ES-I3 (cell line): ENCODE data around the gene ACVRL1.
A peak's percentile ranks its signal among the peaks of the same experiment; 100 is the strongest.

ENCODE experiments used
- H3K36me3 ChIP-seq: 2 replicates; pipeline ENCODE4 v1.6.1; 2013; ENCODE audit warnings: mild to moderate bottlenecking, low read length, control low read depth, moderate library complexity; ENCODE audit not compliant: insufficient read depth
- H3K4me1 ChIP-seq: 2 replicates; pipeline ENCODE4 v1.6.1; 2013; ENCODE audit warnings: mild to moderate bottlenecking, control low read depth, low read length; ENCODE audit not compliant: insufficient read depth
- H3K9ac ChIP-seq: 2 replicates; pipeline ENCODE4 v1.6.1; 2013; ENCODE audit warnings: low read depth, mild to moderate bottlenecking, low read length, moderate library complexity
- H3K9me3 ChIP-seq: 2 replicates; pipeline ENCODE4 v1.6.1; 2013; ENCODE audit warnings: mild to moderate bottlenecking, low read length, moderate library complexity; ENCODE audit not compliant: control insufficient read depth, insufficient read depth

ACVRL1 gene

GRCh38 chr12:51887476-51888315, 19.6 kb upstream of the ACVRL1 start, which contains the start of gene ANKRD33:
Gene ANKRD33, plus strand, starts transcription at chr12:51888103. Its CDS starts 84 bp downstream, at chr12:51888187.
- Histone ChIP-seq H3K9me3 (no peaks in the 10 kb centered on the region), H3K4me1 (no peaks in the 10 kb centered on the region; the same call in 1 of the 2 replicates), H3K9ac (peak within 1 kb of the TSS; percentile 74), H3K36me3 (no peaks in the 10 kb centered on the region)

GRCh38 chr12:51888316-51889215, 18.7 kb upstream of the ACVRL1 start:
- no peaks in the 10 kb centered on the region for H3K9me3 ChIP-seq
- no peaks in the 10 kb centered on the region; the same call in 1 of the 2 replicates for H3K4me1 ChIP-seq
- H3K9ac ChIP-seq, result peak overlapping the region; percentile 74; the same call in 1 of the 2 replicates
- no peaks in the 10 kb centered on the region for H3K36me3 ChIP-seq

- Histone ChIP-seq H3K36me3 (no peaks in the 10 kb centered on the region), H3K9ac (no peak overlapping the region), H3K4me1 (no peaks in the 10 kb centered on the region; the same call in 1 of the 2 replicates), H3K9me3 (no peaks in the 10 kb centered on the region)
These were observed 17.8 kb upstream of the ACVRL1 start for GRCh38 chr12:51889216-51890132.

- H3K9me3 ChIP-seq, result no peaks in the 10 kb centered on the region
- H3K4me1 ChIP-seq, result no peaks in the 10 kb centered on the region; the same call in 1 of the 2 replicates
- no peaks in the 10 kb centered on the region for H3K36me3 ChIP-seq
- no peak overlapping the region for H3K9ac ChIP-seq
These were observed 17.2 kb upstream of the ACVRL1 start for GRCh38 chr12:51890133-51890464.

- H3K9ac ChIP-seq, result no peak overlapping the region
- H3K9me3 ChIP-seq, result no peaks in the 10 kb centered on the region
- H3K4me1 ChIP-seq, result peaks cover 2% of the 10 kb centered on the region; the same call in 1 of the 2 replicates
- no peaks in the 10 kb centered on the region for H3K36me3 ChIP-seq
These were observed 16.7 kb upstream of the ACVRL1 start for GRCh38 chr12:51890511-51891171.

- no peaks in the 10 kb centered on the region for H3K36me3 ChIP-seq
- H3K9ac ChIP-seq, result no peak overlapping the region
- H3K9me3 ChIP-seq, result no peaks in the 10 kb centered on the region
- H3K4me1 ChIP-seq, result peaks cover 2% of the 10 kb centered on the region; the same call in 1 of the 2 replicates
These were observed 15.5 kb upstream of the ACVRL1 start for GRCh38 chr12:51891843-51892242.

- Histone ChIP-seq H3K4me1 (peaks cover 2% of the 10 kb centered on the region; the same call in 1 of the 2 replicates), H3K9ac (no peak overlapping the region), H3K36me3 (no peaks in the 10 kb centered on the region), H3K9me3 (no peaks in the 10 kb centered on the region)
These were observed 13.5 kb upstream of the ACVRL1 start for GRCh38 chr12:51893786-51894185.

GRCh38 chr12:51895378-51896135, 11.7 kb upstream of the ACVRL1 start:
- Histone ChIP-seq H3K9ac (no peak overlapping the region), H3K36me3 (no peaks in the 10 kb centered on the region), H3K9me3 (no peaks in the 10 kb centered on the region), H3K4me1 (peaks cover 2% of the 10 kb centered on the region; the same call in 1 of the 2 replicates)

GRCh38 chr12:51896236-51896635, 11.1 kb upstream of the ACVRL1 start:
- Histone ChIP-seq H3K9me3 (no peaks in the 10 kb centered on the region), H3K4me1 (peaks cover 2% of the 10 kb centered on the region; the same call in 1 of the 2 replicates), H3K9ac (no peak overlapping the region), H3K36me3 (no peaks in the 10 kb centered on the region)

- no peak overlapping the region for H3K9ac ChIP-seq
- no peaks in the 10 kb centered on the region for H3K36me3 ChIP-seq
- H3K4me1 ChIP-seq, result peaks cover 2% of the 10 kb centered on the region; the same call in 1 of the 2 replicates
- no peaks in the 10 kb centered on the region for H3K9me3 ChIP-seq
These were observed 10.1 kb upstream of the ACVRL1 start for GRCh38 chr12:51897181-51897580.

- Histone ChIP-seq H3K36me3 (no peaks in the 10 kb centered on the region), H3K9ac (no peak overlapping the region), H3K9me3 (no peaks in the 10 kb centered on the region), H3K4me1 (peaks cover 2% of the 10 kb centered on the region; the same call in 1 of the 2 replicates)
These were observed 8.8 kb upstream of the ACVRL1 start for GRCh38 chr12:51898506-51898905.

- H3K9me3 ChIP-seq, result no peaks in the 10 kb centered on the region
- no peak overlapping the region for H3K9ac ChIP-seq
- peaks cover 2% of the 10 kb centered on the region; the same call in 1 of the 2 replicates for H3K4me1 ChIP-seq
- H3K36me3 ChIP-seq, result no peaks in the 10 kb centered on the region
These were observed 8.4 kb upstream of the ACVRL1 start for GRCh38 chr12:51898937-51899336.
